ENCODE data around the gene MB. TPM values are rescaled to one million over a fixed set of nuclear protein-coding genes. Genes with fewer than 3 reads are reported as not detected.

MB gene
- total RNA-seq, 1 experiment from 2014 or later, result 0.30 TPM

- intact Hi-C loops (cut with micrococcal nuclease; ENCODE audit: unreplicated experiment), result no loop called here
Observed at GRCh38 chr22:35634943-35635540, 17.9 kb upstream of the MB start.

GRCh38 chr22:35634015-35634414, 16.9 kb upstream of the MB start:
- ChIA-PET CTCF (interaction anchor here (0.6 kb wide), 1 partner anchor 296 kb away, joined by 4 read pairs; no protein-coding TSS in a partner anchor), POLR2A (ENCODE audit: low non-redundant PET) (no interaction called here)
- BruUV-seq (replicated peaks), result no TSS peak
- intact Hi-C loops (cut with micrococcal nuclease; ENCODE audit: unreplicated experiment), result no loop called here
- no peaks in the 10 kb centered on the region for H3K9me3 ChIP-seq (ENCODE audit: low read depth, low read length, poor library complexity, severe bottlenecking)
- H3K4me1 ChIP-seq (ENCODE audit: insufficient read depth, low read length, poor library complexity, severe bottlenecking), result no peaks in the 10 kb centered on the region
- TF ChIP-seq CTCF (conservative IDR thresholded peaks at IDR 0.05; ENCODE audit: low read depth, low read length), result no peak
- TF ChIP-seq EZH2 (IDR thresholded peaks at IDR 0.05; ENCODE audit: borderline replicate concordance, low read depth, low read length, poor library complexity, severe bottlenecking), result no peak
- DNase-seq (ENCODE audit: low spot score), result no peak
- no peak overlapping the region for H3K27ac ChIP-seq (ENCODE audit: low read depth, low read length, poor library complexity, severe bottlenecking)
- H3K27me3 ChIP-seq (replicated peaks; ENCODE audit: insufficient read depth, low read depth, low read length, poor library complexity), result no peaks in the 10 kb centered on the region
- no peaks in the 10 kb centered on the region for H3K36me3 ChIP-seq (ENCODE audit: insufficient read depth, low read length, poor library complexity, severe bottlenecking)
- no peak overlapping the region for H3K4me3 ChIP-seq (ENCODE audit: low read depth, low read length, poor library complexity, severe bottlenecking)

More at GRCh38 chr22:35634943-35635540, 17.9 kb upstream of the MB start:
- Histone ChIP-seq H3K4me1 (ENCODE audit: insufficient read depth, low read length, poor library complexity, severe bottlenecking) (no peaks in the 10 kb centered on the region), H3K36me3 (ENCODE audit: insufficient read depth, low read length, poor library complexity, severe bottlenecking) (no peaks in the 10 kb centered on the region), H3K9me3 (ENCODE audit: low read depth, low read length, poor library complexity, severe bottlenecking) (no peaks in the 10 kb centered on the region), H3K27me3 (replicated peaks; ENCODE audit: insufficient read depth, low read depth, low read length, poor library complexity) (no peaks in the 10 kb centered on the region), H3K27ac (ENCODE audit: low read depth, low read length, poor library complexity, severe bottlenecking) (no peak overlapping the region), H3K4me3 (ENCODE audit: low read depth, low read length, poor library complexity, severe bottlenecking) (no peak overlapping the region)
- DNase-seq (ENCODE audit: low spot score), result peak; percentile 8
- ChIA-PET POLR2A (ENCODE audit: low non-redundant PET) (no interaction called here), CTCF (no interaction called here)
- no TSS peak for BruUV-seq (replicated peaks)
- TF ChIP-seq CTCF (conservative IDR thresholded peaks at IDR 0.05; ENCODE audit: low read depth, low read length) (no peak), EZH2 (IDR thresholded peaks at IDR 0.05; ENCODE audit: borderline replicate concordance, low read depth, low read length, poor library complexity, severe bottlenecking) (no peak)

- intact Hi-C loops (cut with micrococcal nuclease; ENCODE audit: unreplicated experiment), result no loop called here
- Histone ChIP-seq H3K27me3 (replicated peaks; ENCODE audit: insufficient read depth, low read depth, low read length, poor library complexity) (no peaks in the 10 kb centered on the region), H3K27ac (ENCODE audit: low read depth, low read length, poor library complexity, severe bottlenecking) (no peak overlapping the region), H3K9me3 (ENCODE audit: low read depth, low read length, poor library complexity, severe bottlenecking) (no peaks in the 10 kb centered on the region), H3K4me1 (ENCODE audit: insufficient read depth, low read length, poor library complexity, severe bottlenecking) (no peaks in the 10 kb centered on the region), H3K36me3 (ENCODE audit: insufficient read depth, low read length, poor library complexity, severe bottlenecking) (no peaks in the 10 kb centered on the region), H3K4me3 (ENCODE audit: low read depth, low read length, poor library complexity, severe bottlenecking) (no peak overlapping the region)
- ChIA-PET POLR2A (ENCODE audit: low non-redundant PET) (no interaction called here), CTCF (no interaction called here)
- TF ChIP-seq EZH2 (IDR thresholded peaks at IDR 0.05; ENCODE audit: borderline replicate concordance, low read depth, low read length, poor library complexity, severe bottlenecking), result no peak
- no peak for TF ChIP-seq CTCF (conservative IDR thresholded peaks at IDR 0.05; ENCODE audit: low read depth, low read length)
- BruUV-seq (replicated peaks), result no TSS peak
- DNase-seq (ENCODE audit: low spot score), result no peak
Observed at GRCh38 chr22:35633520-35633919, 16.4 kb upstream of the MB start.
